Loucy (cell line): Measurements from ENCODE around the gene ZNF609.

Source experiments
- H2AFZ ChIP-seq: fragments of 200-600 bp; sonication (generic); 2 replicates; pipeline ENCODE4 v1.6.0; 2016; ENCODE audit warnings: antibody characterized with exemption, mild to moderate bottlenecking, low read length, moderate library complexity
- H3F3A ChIP-seq: fragments of 200-600 bp; 2 replicates; pipeline ENCODE4 v1.6.0; 2016; ENCODE audit warnings: antibody characterized with exemption, low read depth, mild to moderate bottlenecking
- H3K27me3 ChIP-seq: fragments of 200-600 bp; sonication (generic); 2 replicates; pipeline ENCODE4 v1.6.1; 2014; ENCODE audit warnings: low read length, mild to moderate bottlenecking; ENCODE audit not compliant: insufficient read depth, poor library complexity, severe bottlenecking
- H3K36me3 ChIP-seq: fragments of 200-600 bp; sonication (generic); 2 replicates; pipeline ENCODE4 v1.6.1; 2016; ENCODE audit warnings: low read length; ENCODE audit not compliant: insufficient read depth
- H3K4me1 ChIP-seq: fragments of 200-600 bp; sonication (generic); 2 replicates; pipeline ENCODE4 v1.5.1; 2014; ENCODE audit warnings: low read length, mild to moderate bottlenecking; ENCODE audit not compliant: insufficient read depth, poor library complexity, severe bottlenecking
- H3K4me2 ChIP-seq: fragments of 200-600 bp; sonication (generic); 2 replicates; pipeline ENCODE4 v1.6.0; 2014; ENCODE audit warnings: antibody characterized with exemption, low read length, low read depth, mild to moderate bottlenecking; ENCODE audit not compliant: poor library complexity, severe bottlenecking
- H3K4me3 ChIP-seq: fragments of 200-600 bp; sonication (generic); 2 replicates; pipeline ENCODE4 v1.5.1; 2014; ENCODE audit warnings: low read length, mild to moderate bottlenecking, mixed read lengths; ENCODE audit not compliant: poor library complexity, severe bottlenecking
- H3K79me2 ChIP-seq: fragments of 200-600 bp; sonication (generic); 2 replicates; pipeline ENCODE4 v1.6.1; 2014; ENCODE audit warnings: low read length; ENCODE audit not compliant: insufficient read depth
- H3K9ac ChIP-seq: fragments of 200-600 bp; sonication (generic); 2 replicates; pipeline ENCODE4 v1.6.0; 2014; ENCODE audit warnings: mild to moderate bottlenecking, low read depth, low read length, moderate library complexity; ENCODE audit not compliant: poor library complexity, severe bottlenecking
- H3K9me2 ChIP-seq: fragments of 200-600 bp; sonication (generic); replicated peaks from 2 replicates; pipeline ENCODE4 v1.6.1; 2016; ENCODE audit warnings: low read depth, low read length, mixed read lengths
- H3K9me3 ChIP-seq: fragments of 200-600 bp; sonication (generic); 2 replicates; pipeline ENCODE4 v1.6.1; 2014; ENCODE audit warnings: mild to moderate bottlenecking, antibody characterized with exemption, low read length, low read depth; ENCODE audit not compliant: insufficient read depth
- H4K20me1 ChIP-seq: fragments of 200-600 bp; sonication (generic); 2 replicates; pipeline ENCODE4 v1.6.0; 2014; ENCODE audit warnings: antibody characterized with exemption, low read length, mild to moderate bottlenecking; ENCODE audit not compliant: insufficient read depth, poor library complexity, severe bottlenecking
- CTCF ChIP-seq: fragments of 200-600 bp; sonication (generic); conservative IDR thresholded peaks from 2 replicates; pipeline ENCODE4 v1.5.1; 2014; ENCODE audit warnings: mild to moderate bottlenecking, antibody characterized with exemption, low read length
- EZH2phosphoT487 ChIP-seq: fragments of 200-600 bp; IDR thresholded peaks from 2 replicates; pipeline ENCODE4 v1.6.1; 2018; ENCODE audit warnings: antibody characterized with exemption, mild to moderate bottlenecking, moderate library complexity, borderline replicate concordance

The ZNF609 gene

GRCh38 chr15:64693134-64693533, 232.8 kb downstream of the ZNF609 start:
- Histone ChIP-seq H3K36me3 (peaks cover 38% of the 10 kb centered on the region; the same call in 1 of the 2 replicates), H3K4me1 (peaks cover 13% of the 10 kb centered on the region), H3K9me3 (no peaks in the 10 kb centered on the region), H4K20me1 (peaks cover 27% of the 10 kb centered on the region), H3K27me3 (no peaks in the 10 kb centered on the region), H3F3A (no peaks in the 10 kb centered on the region), H2AFZ (no peak overlapping the region), H3K79me2 (peaks cover 56% of the 10 kb centered on the region; the same call in 1 of the 2 replicates), H3K9ac (no peak overlapping the region), H3K4me2 (no peak overlapping the region), H3K9me2 (no peaks in the 10 kb centered on the region), H3K4me3 (no peak overlapping the region)
- TF ChIP-seq EZH2phosphoT487 (no peak), CTCF (no peak)

- H3K4me2 ChIP-seq = no peak overlapping the region
- H2AFZ ChIP-seq = no peak overlapping the region
- H3K4me1 ChIP-seq = peaks cover 28% of the 10 kb centered on the region
- peaks cover 72% of the 10 kb centered on the region for H3K79me2 ChIP-seq
- H3K36me3 ChIP-seq = peaks cover 24% of the 10 kb centered on the region; the same call in 1 of the 2 replicates
- no peak overlapping the region for H3K9ac ChIP-seq
- H3K9me3 ChIP-seq = no peaks in the 10 kb centered on the region
- peaks cover 44% of the 10 kb centered on the region for H4K20me1 ChIP-seq
- no peaks in the 10 kb centered on the region for H3F3A ChIP-seq
- TF ChIP-seq EZH2phosphoT487 (no peak), CTCF (no peak)
- no peak overlapping the region for H3K4me3 ChIP-seq
- no peaks in the 10 kb centered on the region for H3K9me2 ChIP-seq
- H3K27me3 ChIP-seq = no peaks in the 10 kb centered on the region
These were observed 234.4 kb downstream of the ZNF609 start for GRCh38 chr15:64694816-64695215.

GRCh38 chr15:64695561-64695992, 235.2 kb downstream of the ZNF609 start:
- Histone ChIP-seq H3K79me2 (peaks cover 80% of the 10 kb centered on the region), H3K9me3 (no peaks in the 10 kb centered on the region), H3K36me3 (peaks cover 17% of the 10 kb centered on the region; the same call in 1 of the 2 replicates), H3K9ac (no peak overlapping the region), H3K4me1 (peaks cover 35% of the 10 kb centered on the region), H3K4me3 (no peak overlapping the region), H4K20me1 (peaks cover 52% of the 10 kb centered on the region), H3K27me3 (no peaks in the 10 kb centered on the region), H3K4me2 (no peak overlapping the region), H3K9me2 (no peaks in the 10 kb centered on the region), H3F3A (no peaks in the 10 kb centered on the region), H2AFZ (no peak overlapping the region)
- TF ChIP-seq CTCF (no peak), EZH2phosphoT487 (no peak)
